ENCODE measurements around the gene MCF2. TPM values are rescaled to one million over a fixed set of nuclear protein-coding genes. Genes with fewer than 3 reads are reported as not detected.

MCF2 gene
- polyA plus RNA-seq, 1 donor, result 0.09 TPM

DNA sequence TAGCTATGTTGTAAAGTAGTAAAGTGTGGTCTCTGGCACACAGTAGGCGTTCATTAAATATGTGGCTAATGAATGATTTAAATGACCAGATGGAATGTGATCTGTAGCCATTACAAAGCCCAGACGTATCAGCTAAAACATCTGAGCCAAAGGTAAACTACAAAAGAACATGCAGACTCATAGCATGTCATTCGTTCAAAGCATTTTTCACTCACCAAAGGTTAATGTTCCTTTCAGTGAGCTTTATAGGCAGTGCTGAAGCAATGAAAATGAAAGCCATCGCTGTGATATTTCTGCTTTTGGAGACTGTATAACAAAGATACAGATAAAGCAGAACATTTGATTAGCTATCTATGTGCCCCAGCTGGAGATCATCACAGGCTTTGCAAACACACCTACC, 126.9 kb downstream of the MCF2 start:
- no peak for DNase-seq

DNA sequence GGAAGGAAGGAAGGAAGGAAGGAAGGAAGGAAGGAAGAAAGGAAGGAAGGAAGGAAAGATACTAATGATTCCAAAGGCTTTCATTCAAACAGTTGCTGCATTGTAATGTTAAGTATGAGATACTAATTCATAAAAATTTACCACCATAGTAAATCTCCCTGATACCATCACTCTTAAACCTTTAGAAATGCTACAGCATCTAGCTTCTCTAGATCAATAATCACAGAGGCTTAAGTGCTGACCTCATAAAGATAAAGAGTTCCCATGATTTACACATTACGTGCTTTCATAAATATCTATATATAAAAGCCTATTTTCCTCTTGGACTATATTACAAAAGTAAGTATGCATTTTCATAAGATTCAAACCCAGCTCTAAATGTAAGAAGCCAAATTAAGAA, 141.0 kb downstream of the MCF2 start:
- no peak for DNase-seq

DNA sequence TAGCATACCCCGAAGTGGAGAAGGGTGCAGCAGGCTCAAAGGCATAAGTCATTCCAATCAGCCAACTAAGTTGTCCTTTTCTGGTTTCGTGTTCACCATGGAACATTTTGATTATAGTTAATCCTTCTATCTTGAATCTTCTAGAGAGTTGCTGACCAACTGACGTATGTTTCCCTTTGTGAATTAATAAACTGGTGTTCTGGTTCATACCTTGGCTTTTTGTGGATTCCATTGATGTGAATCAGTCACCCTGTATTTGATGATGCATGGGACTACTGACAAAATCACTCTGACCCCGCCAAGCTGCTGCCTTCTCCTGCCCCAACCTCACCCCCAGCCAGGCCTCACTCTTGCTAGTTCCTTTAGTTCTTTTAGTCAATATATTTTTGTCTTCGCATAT, 144.7 kb downstream of the MCF2 start:
- no peak for DNase-seq

DNA sequence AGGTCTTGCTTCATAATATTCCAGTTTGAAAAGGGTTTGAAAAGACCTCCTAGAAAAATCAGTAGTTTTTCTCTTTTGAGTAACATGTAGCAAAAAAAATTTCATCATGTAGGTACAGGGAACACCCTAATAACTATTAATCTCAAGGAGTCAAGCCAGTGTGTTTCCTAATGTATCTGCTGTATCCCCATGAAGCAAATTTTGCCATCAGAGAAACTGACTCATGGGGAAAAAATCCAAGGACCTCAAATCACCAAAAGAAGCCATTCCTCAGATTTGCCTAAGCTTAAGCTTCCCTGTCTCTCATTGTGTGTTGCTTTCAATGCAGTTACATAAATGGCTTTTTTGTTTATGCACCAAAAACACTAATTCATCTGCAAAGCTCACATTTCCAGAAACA, 147.7 kb downstream of the MCF2 start:
- DNase-seq, result no peak

DNA sequence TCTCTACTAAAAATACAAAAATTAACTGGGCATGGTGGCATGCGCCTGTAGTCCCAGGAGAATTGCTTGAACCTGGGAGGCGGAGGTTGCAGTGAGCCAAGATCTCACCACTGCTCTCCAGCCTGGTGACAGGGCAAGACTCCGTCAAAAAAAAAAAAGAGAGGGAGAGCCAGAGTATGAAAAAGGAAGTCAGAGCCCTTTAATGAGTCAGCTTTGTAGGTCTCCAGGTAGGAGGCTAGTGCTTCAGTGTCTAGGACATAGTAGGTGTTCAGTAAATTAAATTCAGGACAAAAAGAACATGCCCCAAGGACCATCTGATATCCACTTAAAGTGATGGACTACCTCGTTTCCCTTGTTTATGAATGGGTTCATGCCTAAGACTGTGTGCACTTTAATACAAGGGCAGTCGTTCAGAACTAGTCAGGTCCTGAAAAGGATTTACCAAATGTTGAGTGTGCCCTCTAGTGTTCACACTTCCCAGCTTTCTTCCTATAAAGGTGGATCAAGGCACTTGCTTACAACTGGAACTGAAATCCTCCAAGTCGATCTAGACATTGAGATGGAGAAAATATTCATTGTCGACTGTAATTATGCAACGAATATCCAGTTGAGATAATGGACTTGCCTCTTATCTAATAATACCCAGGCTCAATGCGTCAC, 148.5 kb downstream of the MCF2 start:
- DNase-seq, result peak; percentile 53

DNA sequence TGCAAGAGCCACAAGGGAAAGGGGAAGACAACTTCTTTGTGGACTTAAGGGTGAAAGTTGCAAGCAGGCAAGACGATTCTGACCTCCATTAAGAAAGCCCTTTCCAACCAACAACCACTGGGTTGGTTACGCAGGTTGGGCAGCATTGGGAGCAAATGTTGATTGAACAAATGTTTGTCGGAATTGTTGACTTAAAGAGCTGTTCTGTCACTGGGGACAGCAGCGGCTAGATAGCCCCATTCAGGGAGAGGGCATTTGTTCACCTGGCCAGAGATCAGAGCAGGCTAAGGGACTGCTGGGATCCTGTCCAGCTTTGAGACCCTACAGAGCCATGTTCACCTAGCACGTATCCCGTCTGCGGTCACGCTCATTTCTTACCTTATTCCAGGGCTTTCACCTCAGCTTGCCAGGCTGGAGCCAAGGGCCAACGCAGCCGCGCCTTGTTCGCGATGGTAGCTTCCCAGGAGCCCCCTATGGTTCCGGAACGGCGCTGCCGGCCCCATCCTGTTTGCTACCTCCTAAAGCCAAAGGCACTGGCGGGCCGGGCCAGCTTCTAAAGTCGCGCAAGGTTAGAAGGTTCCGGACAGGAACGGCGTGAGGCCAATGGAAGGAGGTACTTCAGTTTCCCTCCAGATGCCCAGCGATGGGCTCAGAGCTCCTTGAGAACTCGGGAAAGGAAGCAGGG, 152.8 kb downstream of the MCF2 start:
- DNase-seq, result no peak

DNA sequence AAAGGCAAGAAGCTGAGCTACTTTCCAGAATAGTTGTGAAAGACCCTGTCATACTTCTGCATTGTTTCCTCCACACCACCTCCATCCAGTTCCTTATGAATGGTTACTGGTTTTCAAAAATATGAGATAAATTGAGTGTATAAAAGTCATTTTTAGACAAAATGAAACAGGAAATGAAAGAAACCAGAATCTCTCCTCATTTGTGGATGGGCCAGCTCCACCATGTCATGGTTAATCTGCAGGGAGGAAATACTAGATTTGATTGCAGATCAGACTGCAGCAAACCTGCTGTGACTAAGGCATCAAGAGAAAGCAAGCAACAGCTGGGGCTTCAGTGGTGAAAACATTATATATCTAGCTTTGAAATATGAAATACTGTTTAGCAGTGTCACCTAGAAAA, 153.6 kb downstream of the MCF2 start:
- DNase-seq, result no peak

DNA sequence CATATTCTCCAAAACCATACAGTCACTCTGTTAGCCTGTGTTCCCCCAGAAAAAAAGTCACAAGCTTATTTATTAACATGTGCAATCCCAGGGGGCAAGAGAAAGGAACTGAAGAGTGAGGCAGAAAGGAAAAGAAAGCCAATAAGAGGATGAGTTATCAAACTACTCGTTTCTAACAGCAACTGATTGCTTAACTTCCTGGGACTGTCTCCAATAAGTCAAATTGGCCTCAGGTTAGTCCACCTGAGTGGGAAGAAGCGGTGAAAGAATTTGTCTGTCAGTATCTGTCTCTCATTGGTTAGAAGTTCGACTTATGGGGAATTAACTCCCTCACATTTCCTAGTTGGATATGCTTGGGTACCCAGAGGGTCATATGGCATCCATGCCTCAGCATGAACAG, 163.4 kb downstream of the MCF2 start:
- DNase-seq, result no peak

DNA sequence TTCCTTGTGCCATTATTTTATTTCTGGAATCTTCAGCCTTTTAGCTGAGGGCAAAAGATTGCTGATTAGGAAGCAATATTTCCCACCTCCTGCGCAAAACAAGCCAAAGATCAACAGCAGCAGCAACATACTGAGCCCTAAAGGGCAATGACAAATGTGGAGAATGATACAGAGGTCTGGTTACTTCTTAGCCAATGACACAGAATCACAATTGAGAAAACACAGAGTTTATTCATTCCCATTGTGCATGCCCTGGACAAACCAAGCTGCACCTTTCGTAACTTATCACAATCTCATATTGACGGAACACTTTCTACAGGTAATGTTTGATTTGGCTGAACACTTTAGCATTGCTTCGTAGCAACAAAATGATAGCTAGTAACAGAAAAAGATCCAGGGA, 164.0 kb downstream of the MCF2 start:
- DNase-seq, result no peak

DNA sequence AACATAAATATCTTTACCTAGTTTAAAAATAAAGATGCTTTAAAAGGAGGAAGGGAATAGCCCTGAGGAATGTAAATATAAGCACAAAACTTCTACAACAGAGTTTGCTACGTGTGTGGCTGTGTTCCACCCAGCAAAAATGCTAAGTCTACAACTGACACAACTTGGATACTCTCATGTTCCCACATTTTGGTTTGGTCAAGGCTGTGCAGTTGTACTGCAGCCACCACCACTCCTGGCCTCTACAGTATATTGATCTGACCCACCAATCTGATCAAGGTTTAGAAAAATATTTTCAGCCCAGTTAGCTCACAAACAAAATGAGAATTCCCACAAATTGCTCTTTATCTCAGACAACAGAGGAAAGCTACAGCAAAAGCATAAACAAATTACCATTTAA, 165.3 kb downstream of the MCF2 start:
- no peak for DNase-seq

DNA sequence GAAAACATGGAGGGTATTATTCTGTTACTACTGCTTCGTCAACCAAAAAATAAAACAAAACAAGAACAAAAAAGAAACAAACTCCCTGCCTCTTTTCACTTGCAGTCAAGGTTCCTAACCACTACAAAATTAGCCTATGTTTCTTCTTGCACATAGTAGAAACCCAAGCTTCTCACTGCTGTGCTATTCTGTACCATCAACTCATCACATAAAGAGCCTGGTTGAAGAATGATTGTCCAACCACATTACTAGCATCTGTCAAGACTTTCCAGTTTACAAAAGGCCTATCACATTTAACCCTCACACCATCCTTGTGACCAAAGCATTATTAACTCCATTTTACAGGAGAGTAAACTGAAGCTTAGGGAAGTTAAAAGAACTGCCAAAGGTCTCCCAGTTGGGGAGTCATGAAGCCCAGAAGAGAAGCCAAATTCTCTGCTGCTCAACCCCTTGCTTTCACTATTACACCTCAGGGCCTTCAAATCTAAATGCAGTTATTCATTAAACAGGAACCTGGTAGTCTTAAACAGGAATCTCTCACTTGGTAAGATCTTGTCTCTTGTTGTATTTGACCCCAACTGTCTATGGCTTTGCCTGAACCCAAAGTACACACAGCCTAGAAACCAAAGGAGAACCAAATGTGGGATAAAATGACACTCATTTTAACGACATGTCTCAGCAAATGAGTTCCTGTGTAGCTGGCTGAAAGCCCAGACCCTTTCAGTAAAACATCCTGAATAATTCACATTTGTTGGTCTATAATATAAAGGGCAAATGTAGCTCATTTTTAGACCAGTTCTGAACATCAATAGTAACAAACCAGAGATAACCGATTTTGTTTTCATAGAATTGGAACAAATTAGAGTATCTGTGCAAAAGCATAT, 168.8 kb downstream of the MCF2 start:
- DNase-seq, result no peak

DNA sequence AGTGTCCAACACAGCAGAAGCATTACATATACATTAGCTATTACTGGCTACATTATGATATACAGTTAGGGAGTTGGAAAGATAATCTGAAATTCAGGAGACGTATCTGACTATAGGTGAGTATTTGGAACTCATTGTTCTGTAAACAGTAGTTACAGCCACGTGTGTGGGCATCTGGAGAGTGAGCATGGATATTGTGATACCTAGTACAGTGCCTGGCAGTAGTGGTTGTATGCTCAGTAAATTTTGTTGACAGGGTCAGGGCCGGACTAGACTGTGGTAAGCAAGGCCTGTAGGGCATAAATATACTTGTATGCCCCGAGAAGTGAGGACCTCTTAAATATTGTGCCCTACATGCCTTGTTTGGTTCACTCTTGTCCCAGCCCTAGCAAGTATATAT, 174.5 kb downstream of the MCF2 start:
- no peak for DNase-seq

DNA sequence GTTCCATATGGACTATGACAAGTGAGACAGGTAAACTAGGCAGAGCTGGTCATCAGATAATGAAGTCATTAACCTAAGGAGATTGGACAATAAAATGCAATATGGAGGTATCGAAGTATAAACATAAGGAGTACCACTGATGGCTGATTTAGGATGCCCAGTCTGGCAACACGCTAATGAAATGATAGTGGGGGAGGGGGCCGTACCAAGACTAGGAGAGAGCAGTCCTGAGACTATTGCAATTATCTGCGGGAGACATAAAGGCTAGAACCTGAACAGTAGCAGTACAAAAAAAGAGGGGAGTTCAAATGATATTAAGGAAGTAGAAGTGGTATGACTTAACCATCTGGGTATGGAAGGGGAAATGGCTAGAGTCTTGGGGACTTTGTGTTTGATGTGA, 175.1 kb downstream of the MCF2 start:
- DNase-seq, result no peak

Other genes with a start within 250 kb of the MCF2 start
- not detected for gene F9, start 177.4 kb downstream of the MCF2 start, polyA plus RNA-seq (ENCODE audit: insufficient read length)
- 15.0 TPM for gene ATP11C, start 224.9 kb upstream of the MCF2 start, polyA plus RNA-seq (ENCODE audit: insufficient read length)

Data from hindlimb muscle (tissue), 1 donor.